ENCODE data around the gene DYNLT1.

GRCh38 chr6:158663625-158664165, 19.2 kb upstream of the DYNLT1 start:
- TF ChIP-seq CTCF (conservative IDR thresholded peaks at IDR 0.05; ENCODE audit: low read length) (no peak), EZH2phosphoT487 (IDR thresholded peaks at IDR 0.05; ENCODE audit: borderline replicate concordance) (no peak)

Measured in Loucy (cell line).